G401 (cell line): ENCODE measurements around the gene YARS1. TPM values are rescaled to one million over a fixed set of nuclear protein-coding genes. Genes with fewer than 3 reads are reported as not detected.

Experiments
- DNase-seq: peaks from one replicate; pipeline ENCODE4 v3.0.0-alpha.2; 2015; ENCODE audit warnings: low spot score
- in situ Hi-C: cut with HindIII; loops from 2 replicates; pipeline ENCODE4 v1.10.0; 2016; ENCODE audit warnings: low sequenced_read_pairs, mixed read lengths
- total RNA-seq: library from RNA; depleted of rRNA; stranded (reverse); fragments of >200 nt; shearing (Covaris generic); gene quantifications from 2 replicates; pipeline ENCODE4 v1.2.3, GENCODE V29; 2014

YARS1 gene
- total RNA-seq, 1 experiment from 2014 or later, result 140 TPM

DNA sequence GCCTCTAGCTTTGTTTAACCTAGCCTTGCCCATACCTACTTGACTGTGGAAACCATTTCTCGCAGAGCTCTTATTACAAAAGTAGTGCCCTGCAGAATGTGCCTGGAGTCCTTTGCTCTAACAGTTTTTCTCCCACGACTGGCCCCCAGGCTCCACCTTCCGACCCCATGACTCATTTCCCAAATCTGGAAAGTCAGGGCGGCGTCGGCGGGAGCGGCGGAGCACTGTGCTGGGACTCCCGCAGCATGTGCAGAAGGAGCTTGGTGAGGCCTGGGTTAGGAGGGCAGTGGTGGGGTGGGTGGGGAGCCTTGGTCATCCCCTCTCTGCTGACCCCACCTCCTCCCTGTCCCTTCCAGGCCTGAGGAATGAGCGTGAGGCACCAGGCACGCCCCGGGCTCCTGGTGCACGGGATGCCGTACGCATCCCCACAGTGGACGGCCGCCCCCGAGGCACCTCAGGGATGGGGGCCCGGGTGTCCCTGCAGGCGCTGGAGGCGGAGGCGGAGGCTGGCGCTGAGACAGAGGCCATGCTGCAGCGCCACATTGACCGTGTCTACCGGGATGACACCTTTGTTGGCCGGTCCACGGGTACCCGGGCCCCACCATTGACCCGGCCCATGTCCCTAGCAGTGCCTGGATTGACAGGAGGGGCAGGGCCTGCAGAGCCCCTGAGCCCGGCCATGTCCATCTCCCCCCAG lies 47.5 kb downstream of the YARS1 start:
- in situ Hi-C loops, result no loop called here
- no peak for DNase-seq

DNA sequence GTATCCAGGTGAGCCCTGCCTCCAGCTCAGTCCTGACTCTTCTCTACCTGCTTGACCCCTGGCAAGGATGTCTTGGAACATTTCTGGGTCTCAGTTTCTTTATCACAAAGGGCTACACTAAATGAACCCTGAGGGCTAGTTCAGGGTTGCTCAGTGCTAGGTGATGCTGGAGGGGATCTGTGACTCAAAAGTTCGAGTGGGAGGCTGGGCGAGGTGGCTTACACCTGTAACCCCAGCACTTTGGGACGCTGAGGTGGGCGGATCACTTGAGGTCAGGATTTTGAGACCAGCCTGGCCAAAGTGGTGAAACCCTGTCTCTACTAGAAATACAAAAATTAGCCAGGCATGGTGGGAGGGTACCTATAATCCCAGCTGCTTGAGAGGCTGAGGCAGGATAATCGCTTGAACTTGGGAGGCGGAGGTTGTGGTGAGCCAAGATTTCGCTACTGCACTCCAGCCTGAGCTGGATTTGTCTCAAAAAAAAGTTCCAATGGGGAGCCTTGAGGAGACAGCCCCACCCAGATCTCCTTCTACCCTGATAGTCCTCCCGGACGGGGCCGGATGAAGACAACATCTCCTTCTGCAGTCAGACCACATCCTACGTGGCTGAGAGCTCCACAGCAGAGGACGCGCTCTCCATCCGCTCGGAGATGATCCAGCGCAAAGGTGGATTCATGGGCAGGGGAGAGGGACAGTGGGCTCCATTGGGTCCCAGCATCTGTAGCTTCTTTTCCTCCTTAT lies 48.9 kb downstream of the YARS1 start:
- in situ Hi-C loops, result no loop called here
- no peak for DNase-seq

DNA sequence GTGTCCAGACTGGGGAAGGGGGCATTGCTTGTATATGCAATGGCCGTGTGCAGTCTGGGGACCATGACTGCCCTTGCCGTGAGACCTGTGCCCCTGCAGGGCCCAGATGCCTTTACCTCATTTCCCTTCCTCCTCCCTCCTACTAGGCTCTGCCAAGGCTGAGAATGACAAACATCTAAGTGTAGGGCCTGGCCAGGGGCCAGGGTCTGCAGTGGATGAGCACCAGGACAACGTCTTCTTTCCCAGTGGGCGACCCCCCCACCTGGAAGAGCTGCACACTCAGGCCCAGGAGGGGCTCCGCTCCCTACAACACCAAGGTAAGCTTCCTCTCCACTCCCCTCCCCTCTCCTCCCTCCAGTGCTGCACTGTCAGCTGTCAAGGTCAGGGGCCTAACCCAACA lies 49.5 kb downstream of the YARS1 start:
- DNase-seq, result no peak
- in situ Hi-C loops, result no loop called here

DNA sequence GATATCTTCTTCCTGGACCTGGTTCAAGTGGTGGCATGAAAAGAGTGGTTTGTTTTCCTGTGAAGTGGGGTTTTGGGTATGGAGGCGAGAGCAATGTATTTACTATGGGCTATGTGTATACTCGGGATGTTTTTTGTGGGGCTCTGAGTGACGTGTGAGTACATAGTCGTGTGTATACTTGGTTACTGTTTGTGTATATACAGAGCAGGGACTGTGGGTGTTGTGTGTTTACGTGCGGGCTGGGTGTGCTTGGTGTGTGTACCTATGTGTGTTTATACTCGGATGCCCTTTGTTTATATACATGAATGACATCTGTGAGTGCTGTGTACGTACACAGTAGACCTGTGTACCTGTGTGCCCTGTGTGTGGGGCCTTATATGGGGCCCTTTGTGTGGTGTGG lies 50.0 kb downstream of the YARS1 start:
- in situ Hi-C loops, result no loop called here
- DNase-seq, result no peak

DNA sequence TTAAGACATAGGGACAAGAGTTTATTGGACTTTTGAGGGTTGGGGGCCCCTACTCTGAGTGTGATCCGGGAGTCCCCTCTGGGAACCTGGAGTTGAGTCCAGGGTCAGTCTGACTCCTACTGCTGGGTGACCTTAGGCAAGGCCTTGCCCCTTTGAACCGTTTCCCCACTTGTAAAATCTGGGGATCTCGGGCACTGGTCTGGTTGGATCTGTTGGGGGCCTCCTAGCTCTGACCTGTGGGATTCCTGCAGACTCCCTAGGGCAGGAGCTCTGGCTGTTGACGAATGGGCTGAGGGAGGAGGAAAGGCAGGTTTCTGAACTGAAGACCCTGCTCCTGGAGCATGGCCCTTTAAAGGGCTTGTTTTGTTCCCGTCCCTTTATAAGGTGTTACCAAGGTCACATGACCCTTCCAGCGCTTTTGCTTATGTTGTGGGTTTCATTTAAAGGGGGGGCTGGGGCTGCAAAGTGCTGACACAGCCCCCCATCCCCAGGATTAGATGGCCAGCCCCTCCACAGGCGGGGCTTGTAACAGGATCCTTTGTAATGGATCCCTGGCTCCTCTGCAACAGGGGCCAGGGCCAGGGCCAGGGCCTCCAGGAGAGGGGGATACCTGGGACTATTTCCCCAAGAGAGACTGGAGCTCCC lies 50.7 kb downstream of the YARS1 start:
- in situ Hi-C loops, result no loop called here
- DNase-seq, result no peak

DNA sequence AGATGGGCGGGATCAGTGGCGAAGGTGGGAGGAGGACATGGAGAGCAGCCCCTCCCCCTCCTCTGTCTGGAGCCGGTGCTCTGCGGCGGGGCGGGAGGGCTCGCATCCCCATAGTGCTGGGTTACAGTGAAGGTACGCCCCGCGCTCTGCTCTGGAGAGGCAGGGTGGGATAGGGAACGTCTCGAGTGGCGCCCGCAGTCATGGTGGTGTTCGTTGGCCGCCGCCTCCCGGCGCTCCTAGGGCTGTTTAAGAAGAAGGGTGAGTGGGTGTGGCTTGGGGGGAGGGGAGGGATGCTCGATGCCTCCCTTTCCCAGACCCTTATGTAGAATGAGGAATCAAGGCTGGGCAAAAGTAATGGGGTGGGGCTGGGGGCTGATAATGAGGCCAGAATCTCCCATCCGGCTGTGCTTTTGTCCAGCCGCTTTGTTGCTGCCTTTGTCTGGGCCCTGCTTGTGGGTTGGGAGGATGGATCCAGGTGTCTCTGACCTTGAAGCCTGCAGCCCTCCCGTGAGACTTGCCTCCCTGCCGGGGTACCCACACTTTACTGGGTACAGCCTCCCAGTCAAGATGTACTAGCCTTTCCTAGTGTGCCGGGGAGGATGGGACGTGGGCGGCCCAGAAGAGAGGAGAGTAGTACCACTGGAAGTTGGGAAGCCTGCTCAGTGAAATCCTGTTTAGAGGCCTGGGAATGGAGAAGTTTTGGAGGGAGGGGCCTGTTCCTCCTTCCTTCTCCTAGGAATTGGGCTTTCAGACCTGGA lies 51.4 kb downstream of the YARS1 start:
- in situ Hi-C loops, result no loop called here
- DNase-seq, result no peak

DNA sequence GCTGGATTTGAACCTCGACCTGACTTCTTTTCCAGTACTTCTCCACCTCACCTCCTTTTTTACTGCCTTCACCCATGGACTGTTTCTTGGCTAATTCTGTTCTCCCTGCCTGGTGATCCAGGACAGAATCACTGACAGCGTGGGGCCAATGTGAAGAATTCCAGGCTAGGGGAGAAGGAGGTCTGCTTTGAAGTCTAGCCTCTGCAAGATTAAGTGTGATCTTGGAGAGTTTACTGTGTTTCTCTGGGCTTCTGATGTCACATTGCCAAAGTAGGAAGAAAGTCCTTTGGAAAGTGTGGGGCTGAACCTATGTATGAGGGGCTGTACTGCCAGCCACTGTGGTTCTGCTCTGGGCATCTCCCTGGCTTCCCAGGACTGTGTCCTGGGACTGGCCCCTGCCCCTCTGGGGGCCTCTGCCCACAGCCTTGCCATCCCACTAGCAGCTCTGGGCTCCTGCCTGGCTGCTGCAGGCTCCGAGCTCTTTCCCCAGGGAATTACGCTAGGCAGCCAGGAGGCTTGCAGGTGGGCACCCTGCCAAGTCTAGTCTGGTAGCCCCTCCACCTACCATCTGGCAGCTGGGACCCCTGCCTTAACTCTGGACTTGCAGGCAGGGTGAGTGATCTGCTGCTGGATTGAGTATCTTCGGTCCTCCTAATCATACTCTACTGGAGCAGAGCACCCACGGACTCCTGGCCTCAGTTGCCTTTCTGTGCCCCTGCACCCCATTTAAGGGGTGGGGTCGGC lies 52.2 kb downstream of the YARS1 start:
- in situ Hi-C loops, result loop anchor here (5.0 kb wide), 1 partner anchor 53 kb away; no protein-coding TSS in a partner anchor
- no peak for DNase-seq

DNA sequence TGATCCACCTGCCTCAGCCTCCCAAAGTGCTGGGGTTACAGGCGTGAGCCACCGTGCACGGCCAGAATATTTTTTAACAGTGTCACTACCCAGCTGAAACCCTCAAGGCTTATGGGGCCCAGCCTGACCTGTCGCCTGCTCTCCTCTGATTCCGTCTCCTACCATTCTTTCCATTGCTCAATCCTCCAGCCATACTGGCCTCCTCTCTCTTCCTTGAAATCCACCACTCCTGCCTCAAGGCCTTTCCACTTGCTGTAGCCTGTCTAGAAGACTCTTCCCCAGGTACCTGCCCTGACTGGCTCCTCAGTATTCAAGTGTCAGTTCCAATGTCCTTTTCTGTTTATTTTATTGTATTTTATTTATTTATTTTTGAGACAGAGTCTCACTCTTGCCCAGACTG lies 53.9 kb downstream of the YARS1 start:
- DNase-seq, result no peak

DNA sequence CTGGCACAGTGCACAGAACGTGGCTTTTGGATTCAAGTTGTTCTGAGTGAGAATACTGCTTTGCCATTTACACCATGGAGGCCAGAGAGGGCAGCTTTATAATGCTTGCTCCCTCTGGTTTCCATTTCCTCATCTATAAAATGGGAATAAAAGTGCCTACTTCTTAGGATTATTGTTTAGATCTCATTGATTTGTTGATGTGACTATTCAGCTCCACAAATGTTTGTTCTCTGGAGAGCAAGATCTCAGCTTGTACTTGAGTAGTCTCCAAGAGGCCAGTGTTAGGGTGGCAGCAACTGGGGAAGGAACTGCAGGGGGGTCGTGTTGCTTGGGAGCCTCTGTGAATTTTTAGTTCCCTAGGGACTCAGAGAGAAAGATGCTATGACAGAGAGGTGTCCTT lies 55.2 kb downstream of the YARS1 start:
- no peak for DNase-seq
- in situ Hi-C loops, result loop anchor here (5.0 kb wide), 1 partner anchor 50 kb away; no protein-coding TSS in a partner anchor

More for the DNA sequence above, 53.9 kb downstream of the YARS1 start:
- in situ Hi-C loops, result loop anchor here (5.0 kb wide), 1 partner anchor 51 kb away; no protein-coding TSS in a partner anchor

DNA sequence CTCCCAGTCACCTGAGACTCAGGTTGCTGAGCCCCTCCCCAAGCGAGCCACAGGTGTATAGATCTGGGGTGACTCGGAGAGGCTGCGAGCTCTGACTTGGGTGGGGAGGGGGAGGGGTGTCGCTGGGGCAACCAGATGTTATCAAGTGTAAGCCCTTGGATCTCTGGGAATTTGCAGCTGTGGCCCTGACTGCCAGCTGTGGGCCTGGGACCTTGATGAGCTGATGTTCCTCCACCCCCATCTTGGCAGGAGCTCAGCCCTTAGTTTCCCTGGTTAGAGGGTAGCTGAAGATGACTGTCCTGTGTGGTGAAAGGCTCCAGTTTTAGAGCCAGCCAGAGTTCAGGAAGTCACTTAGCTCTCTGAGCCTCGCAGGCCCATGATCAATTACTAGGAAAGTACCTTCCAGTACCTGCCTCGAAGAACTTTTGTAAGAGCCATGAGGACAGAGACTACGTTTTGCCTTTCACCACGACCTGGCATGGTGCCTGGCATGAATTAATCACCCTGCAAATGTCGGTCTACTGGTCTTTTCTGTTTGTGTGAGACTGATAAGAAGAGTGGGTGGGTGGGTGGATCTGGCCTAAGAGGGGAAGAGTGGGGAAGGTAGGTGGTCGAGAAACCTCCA lies 55.8 kb downstream of the YARS1 start:
- in situ Hi-C loops, result loop anchor here (5.0 kb wide), 1 partner anchor 49 kb away; no protein-coding TSS in a partner anchor

DNA sequence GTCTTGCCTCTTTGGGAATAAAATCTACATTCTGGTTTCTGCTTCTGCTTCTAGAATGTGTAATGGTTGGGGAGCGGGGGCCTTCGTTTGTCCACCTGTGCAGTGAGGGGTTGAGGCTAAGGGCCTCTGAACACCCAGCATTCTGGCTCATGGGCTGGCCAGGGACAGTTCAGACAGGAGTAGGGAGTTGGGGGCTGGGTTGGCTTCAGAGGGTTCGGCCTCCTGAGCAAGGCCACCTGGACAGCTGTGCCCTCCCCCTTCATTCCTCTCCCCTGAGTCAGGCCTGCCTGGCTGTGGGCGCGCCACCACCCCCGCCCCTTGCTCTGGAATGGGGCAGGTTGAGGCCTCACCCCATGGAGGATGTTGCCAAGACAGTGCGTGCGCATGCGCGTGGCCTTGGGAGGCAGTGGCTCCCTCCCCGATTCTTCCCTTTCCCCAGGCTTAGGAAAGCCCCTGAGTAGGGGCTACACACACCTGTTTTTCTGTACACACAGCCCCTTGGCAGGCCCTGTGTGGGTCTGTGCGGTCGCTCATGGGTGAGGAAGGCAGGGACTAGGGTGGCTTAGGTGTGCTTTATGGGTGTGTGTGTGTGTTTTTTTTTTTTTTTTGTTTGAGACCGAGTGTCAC lies 57.0 kb downstream of the YARS1 start:
- in situ Hi-C loops, result loop anchor here (5.0 kb wide), 1 partner anchor 48 kb away; no protein-coding TSS in a partner anchor
- DNase-seq, result no peak

More for the DNA sequence above, 55.8 kb downstream of the YARS1 start:
- no peak for DNase-seq

DNA sequence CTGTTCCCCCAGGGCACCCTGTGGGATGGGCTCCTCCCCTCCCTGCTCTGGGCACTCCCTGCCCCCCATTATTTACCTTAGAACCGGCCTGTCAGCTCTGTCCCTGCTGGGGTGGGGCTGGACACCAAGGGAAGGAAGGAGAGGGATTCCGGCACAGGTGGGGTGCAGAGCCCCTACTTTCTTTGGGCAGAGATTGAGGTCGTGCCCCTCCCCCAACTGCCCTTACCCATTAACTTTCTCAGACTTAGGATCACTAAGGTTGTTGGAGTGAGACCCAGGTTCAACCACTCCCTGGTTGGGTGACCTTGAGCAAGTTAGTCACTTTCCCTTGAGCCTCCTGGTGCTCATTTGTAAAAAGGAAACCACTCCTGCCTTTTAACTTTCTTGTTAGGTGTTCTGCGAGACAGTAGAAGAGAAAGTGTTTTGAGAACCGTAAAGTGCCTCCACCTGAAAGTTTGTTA lies 57.6 kb downstream of the YARS1 start:
- in situ Hi-C loops, result no loop called here
- DNase-seq, result no peak

DNA sequence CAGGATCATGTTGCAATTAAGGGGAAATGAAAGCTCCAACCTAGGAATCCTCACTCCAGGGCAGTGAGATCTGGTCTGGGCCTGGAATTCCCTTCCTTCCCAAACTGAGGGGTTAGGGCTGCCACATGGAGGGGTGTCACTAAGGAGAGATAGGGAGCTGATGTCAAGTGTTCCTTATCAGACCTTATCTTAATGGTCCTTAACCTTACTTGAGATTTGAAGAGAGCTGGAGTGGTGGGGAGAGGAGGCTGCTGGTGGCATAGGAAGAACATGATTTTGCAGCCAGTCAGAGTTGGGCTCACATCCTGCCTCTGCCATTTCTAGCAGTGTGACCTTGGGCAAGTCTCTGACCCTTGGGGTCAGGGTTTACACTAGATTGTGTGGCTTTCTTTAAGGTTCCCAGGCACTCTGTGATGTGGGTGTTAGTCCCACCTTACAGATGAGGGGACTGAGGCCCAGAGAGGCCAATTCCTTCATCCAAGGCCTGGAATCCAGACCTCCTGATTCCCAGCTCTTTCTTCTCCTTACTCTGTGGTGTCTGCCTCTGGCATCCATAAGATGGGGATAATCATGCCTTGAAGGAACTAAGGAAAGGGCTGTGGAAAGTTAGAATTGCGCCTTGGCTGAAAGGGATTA lies 58.2 kb downstream of the YARS1 start:
- in situ Hi-C loops, result no loop called here
- no peak for DNase-seq

DNA sequence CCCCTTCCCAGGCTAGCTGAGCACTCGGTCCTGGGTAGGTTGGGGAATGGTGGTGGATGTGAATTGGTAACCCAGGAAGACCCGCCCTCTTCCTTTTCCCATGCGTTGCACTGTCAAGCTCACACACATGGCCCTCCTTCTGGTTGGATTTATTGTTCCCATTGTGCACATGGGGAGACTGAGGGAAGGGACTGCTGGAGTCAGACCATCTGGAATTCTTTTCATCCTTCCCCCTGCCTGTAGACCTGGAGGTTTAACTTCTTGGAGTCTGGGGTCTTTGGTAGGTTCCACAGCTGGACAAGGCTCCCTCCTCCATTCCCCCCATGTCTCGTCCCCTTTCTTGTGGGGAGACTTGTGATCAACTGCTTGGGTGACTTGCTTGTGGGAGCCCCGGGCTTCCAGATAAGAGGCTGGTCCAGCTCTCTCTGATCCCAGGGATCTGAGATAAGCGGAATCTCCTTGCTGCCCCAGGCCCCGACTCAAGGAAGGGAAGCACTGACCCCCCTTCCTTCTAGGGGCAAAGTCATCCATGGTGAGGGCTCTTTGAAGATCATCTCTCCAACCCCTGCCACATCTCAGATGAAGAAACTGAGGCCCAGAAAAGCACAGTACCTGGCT lies 58.9 kb downstream of the YARS1 start:
- in situ Hi-C loops, result no loop called here

DNA sequence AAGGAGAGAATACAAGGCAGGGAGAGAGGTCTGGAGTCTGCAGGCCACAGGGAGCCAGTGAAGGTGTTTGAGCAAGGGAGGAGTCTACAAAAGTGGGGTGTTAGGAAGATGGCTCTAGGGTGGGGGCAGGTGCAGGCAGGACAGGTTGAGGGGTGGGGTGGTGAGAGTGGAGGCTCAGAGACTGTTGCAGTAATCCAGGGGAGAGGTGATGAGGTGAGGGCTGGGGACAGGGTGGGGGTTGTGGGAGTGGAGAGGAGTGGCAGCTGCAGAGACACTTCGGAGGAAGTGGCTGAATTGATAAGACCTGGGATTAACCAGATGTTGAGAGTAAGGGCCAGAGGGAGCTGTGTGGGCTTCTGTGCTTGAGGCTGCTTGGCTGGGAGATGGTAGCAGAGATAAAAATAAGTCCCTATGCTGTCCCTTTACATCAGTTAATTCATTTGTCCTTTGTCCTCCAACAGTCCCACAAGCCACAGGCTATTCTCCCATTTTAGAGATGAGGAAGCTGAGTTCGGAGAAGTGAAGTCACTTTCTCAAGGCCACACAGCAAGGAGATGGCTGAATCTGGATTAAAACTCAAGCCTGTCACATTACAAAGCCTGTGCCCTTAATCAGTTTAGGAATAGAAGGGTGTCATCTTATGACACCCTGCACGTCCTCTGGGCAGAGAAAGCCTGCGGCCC lies 59.8 kb downstream of the YARS1 start:
- in situ Hi-C loops, result no loop called here
- no peak for DNase-seq

More for the DNA sequence above, 58.9 kb downstream of the YARS1 start:
- no peak for DNase-seq

DNA sequence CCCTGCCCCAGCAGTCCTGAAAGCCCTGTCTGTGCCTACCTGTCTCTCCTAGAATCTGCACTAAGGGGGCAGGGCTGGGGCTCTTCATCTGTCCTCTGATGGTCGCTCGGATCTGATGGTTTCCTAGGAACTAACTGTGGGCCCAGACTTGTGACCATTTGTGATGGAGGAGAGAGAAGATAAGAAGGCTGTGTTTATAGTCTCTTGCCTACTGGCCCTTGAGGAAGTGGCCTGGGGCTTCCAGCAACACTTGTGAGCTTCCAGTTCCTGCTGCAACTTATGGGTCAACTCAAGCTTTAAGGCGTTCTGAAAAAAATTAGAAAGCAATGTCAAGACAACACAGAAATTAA lies 61.4 kb downstream of the YARS1 start:
- in situ Hi-C loops, result no loop called here

More for the DNA sequence above, 61.4 kb downstream of the YARS1 start:
- no peak for DNase-seq
